ENCODE measurements around the gene BMPR1A. TPM values are rescaled to one million over a fixed set of nuclear protein-coding genes. Genes with fewer than 3 reads are reported as not detected.

Gene BMPR1A
- total RNA-seq, 1 experiment from 2014 or later = 24.3 TPM

- no peak for TF ChIP-seq EZH2 (IDR thresholded peaks at IDR 0.05; ENCODE audit: low read depth)
- no peak for TF ChIP-seq CTCF (conservative IDR thresholded peaks at IDR 0.05)
- POLR2A ChIA-PET (ENCODE audit: unreplicated experiment) = no interaction called here
- BruUV-seq (replicated peaks) = no TSS peak
Observed at GRCh38 chr10:86871563-86872183, 115.3 kb downstream of the BMPR1A start.

GRCh38 chr10:86872757-86873156 lies 116.3 kb downstream of the BMPR1A start:
- TF ChIP-seq CTCF (conservative IDR thresholded peaks at IDR 0.05) (no peak), EZH2 (IDR thresholded peaks at IDR 0.05; ENCODE audit: low read depth) (no peak)
- H2AFZ ChIP-seq = no peak overlapping the region
- H3K27me3 ChIP-seq (ENCODE audit: insufficient read depth, low read depth) = no peaks in the 10 kb centered on the region
- H3K4me3 ChIP-seq = no peak overlapping the region
- H3K79me2 ChIP-seq (ENCODE audit: low read depth) = no peaks in the 10 kb centered on the region
- H3K9me3 ChIP-seq (ENCODE audit: insufficient read depth, low read depth) = no peaks in the 10 kb centered on the region
- POLR2A ChIA-PET (ENCODE audit: unreplicated experiment) = no interaction called here
- H3K36me3 ChIP-seq (ENCODE audit: low read depth) = no peaks in the 10 kb centered on the region; the same call in 1 of the 2 replicates
- BruUV-seq (replicated peaks) = no TSS peak
- H4K20me1 ChIP-seq (ENCODE audit: insufficient read depth) = no peaks in the 10 kb centered on the region
- no peaks in the 10 kb centered on the region for H3K4me1 ChIP-seq (replicated peaks; ENCODE audit: insufficient read depth)
- H3F3A ChIP-seq (ENCODE audit: insufficient read depth, low read depth) = no peaks in the 10 kb centered on the region
- DNase-seq = no peak
- H3K4me2 ChIP-seq = no peak overlapping the region
- intact Hi-C loops (cut with micrococcal nuclease; ENCODE audit: unreplicated experiment) = no loop called here
- CTCF ChIA-PET = no interaction called here
- no peaks in the 10 kb centered on the region for H3K9me2 ChIP-seq (ENCODE audit: insufficient read depth)
- no peak overlapping the region for H3K27ac ChIP-seq

More at GRCh38 chr10:86871563-86872183, 115.3 kb downstream of the BMPR1A start:
- Histone ChIP-seq H3K27ac (no peak overlapping the region), H3K36me3 (ENCODE audit: low read depth) (no peaks in the 10 kb centered on the region; the same call in 1 of the 2 replicates), H3K4me1 (replicated peaks; ENCODE audit: insufficient read depth) (no peaks in the 10 kb centered on the region), H3K27me3 (ENCODE audit: insufficient read depth, low read depth) (no peaks in the 10 kb centered on the region), H3K4me2 (no peak overlapping the region), H3K9me3 (ENCODE audit: insufficient read depth, low read depth) (no peaks in the 10 kb centered on the region), H4K20me1 (ENCODE audit: insufficient read depth) (no peaks in the 10 kb centered on the region), H3K79me2 (ENCODE audit: low read depth) (no peaks in the 10 kb centered on the region), H3K9me2 (ENCODE audit: insufficient read depth) (no peaks in the 10 kb centered on the region), H3K4me3 (no peak overlapping the region), H3F3A (ENCODE audit: insufficient read depth, low read depth) (no peaks in the 10 kb centered on the region), H2AFZ (no peak overlapping the region)
- peak in 1 of 2 experiments; percentile 3 for DNase-seq
- CTCF ChIA-PET = interaction anchor here (0.7 kb wide), 1 partner anchor 279 kb away, joined by 3 read pairs; no protein-coding TSS in a partner anchor
- intact Hi-C loops (cut with micrococcal nuclease; ENCODE audit: unreplicated experiment) = no loop called here

- Histone ChIP-seq H2AFZ (no peak overlapping the region), H3K79me2 (ENCODE audit: low read depth) (no peaks in the 10 kb centered on the region), H3K4me1 (replicated peaks; ENCODE audit: insufficient read depth) (no peaks in the 10 kb centered on the region), H3K9me3 (ENCODE audit: insufficient read depth, low read depth) (no peaks in the 10 kb centered on the region), H4K20me1 (ENCODE audit: insufficient read depth) (no peaks in the 10 kb centered on the region), H3K27me3 (ENCODE audit: insufficient read depth, low read depth) (no peaks in the 10 kb centered on the region), H3K4me3 (no peak overlapping the region), H3F3A (ENCODE audit: insufficient read depth, low read depth) (no peaks in the 10 kb centered on the region), H3K36me3 (ENCODE audit: low read depth) (no peaks in the 10 kb centered on the region; the same call in 1 of the 2 replicates), H3K4me2 (no peak overlapping the region), H3K27ac (no peak overlapping the region), H3K9me2 (ENCODE audit: insufficient read depth) (no peaks in the 10 kb centered on the region)
- no peak for TF ChIP-seq EZH2 (IDR thresholded peaks at IDR 0.05; ENCODE audit: low read depth)
- no peak for TF ChIP-seq CTCF (conservative IDR thresholded peaks at IDR 0.05)
- BruUV-seq (replicated peaks) = no TSS peak
- intact Hi-C loops (cut with micrococcal nuclease; ENCODE audit: unreplicated experiment) = no loop called here
- DNase-seq = no peak
- CTCF ChIA-PET = no interaction called here
- POLR2A ChIA-PET (ENCODE audit: unreplicated experiment) = no interaction called here
Observed at GRCh38 chr10:86876748-86877147, 120.3 kb downstream of the BMPR1A start.

All from PC-9 (cell line).